ENCODE results near the gene GREB1.

GREB1 gene

GRCh38 chr2:11568436-11568835 lies 34.6 kb downstream of the GREB1 start:
- Mint-ChIP-seq H3K4me3 (no peak overlapping the region), H3K4me1 (no peaks in the 10 kb centered on the region), H3K9me3 (no peaks in the 10 kb centered on the region), H3K36me3 (no peaks in the 10 kb centered on the region), H3K27me3 (peaks cover 3 to 14% of the 10 kb centered on the region in 2 donors), H3K27ac (no peak overlapping the region)
- DNase-seq (no peak), ATAC-seq (replicated peaks) (no peak)

GRCh38 chr2:11569636-11570035 lies 35.8 kb downstream of the GREB1 start:
- no peaks in the 10 kb centered on the region for H3K9me3 Mint-ChIP-seq
- no peak overlapping the region for H3K27ac Mint-ChIP-seq
- ATAC-seq (replicated peaks), result no peak
- H3K27me3 Mint-ChIP-seq, result peaks cover 3 to 14% of the 10 kb centered on the region in 2 donors
- H3K4me1 Mint-ChIP-seq, result no peaks in the 10 kb centered on the region
- no peak overlapping the region for H3K4me3 Mint-ChIP-seq
- DNase-seq, result no peak
- no peaks in the 10 kb centered on the region for H3K36me3 Mint-ChIP-seq

- Mint-ChIP-seq H3K9me3 (no peaks in the 10 kb centered on the region), H3K4me3 (no peak overlapping the region), H3K4me1 (no peaks in the 10 kb centered on the region), H3K36me3 (no peaks in the 10 kb centered on the region), H3K27ac (no peak overlapping the region), H3K27me3 (peaks cover 3 to 14% of the 10 kb centered on the region in 2 donors)
- ATAC-seq (replicated peaks) (no peak), DNase-seq (no peak)
Observed at GRCh38 chr2:11571170-11571569, 37.3 kb downstream of the GREB1 start.

- Mint-ChIP-seq H3K27ac (no peak overlapping the region), H3K36me3 (no peaks in the 10 kb centered on the region), H3K4me1 (no peaks in the 10 kb centered on the region), H3K4me3 (no peak overlapping the region), H3K27me3 (peaks cover 3 to 19% of the 10 kb centered on the region in 2 donors), H3K9me3 (no peaks in the 10 kb centered on the region)
- DNase-seq (no peak), ATAC-seq (replicated peaks) (no peak)
Observed at GRCh38 chr2:11572996-11573395, 39.2 kb downstream of the GREB1 start.

GRCh38 chr2:11573418-11574175 lies 39.8 kb downstream of the GREB1 start:
- Mint-ChIP-seq H3K9me3 (no peaks in the 10 kb centered on the region), H3K27ac (no peak overlapping the region), H3K27me3 (peaks cover 3 to 17% of the 10 kb centered on the region in 2 donors), H3K4me1 (no peaks in the 10 kb centered on the region), H3K36me3 (no peaks in the 10 kb centered on the region), H3K4me3 (no peak overlapping the region)
- DNase-seq, result no peak
- no peak for ATAC-seq (replicated peaks)

- Mint-ChIP-seq H3K36me3 (no peaks in the 10 kb centered on the region), H3K4me1 (no peaks in the 10 kb centered on the region), H3K27ac (no peak overlapping the region), H3K27me3 (peaks cover 3 to 14% of the 10 kb centered on the region in 2 donors), H3K9me3 (no peaks in the 10 kb centered on the region), H3K4me3 (no peak overlapping the region)
- DNase-seq (no peak), ATAC-seq (replicated peaks) (no peak)
Observed at GRCh38 chr2:11574176-11575046, 40.6 kb downstream of the GREB1 start.

GRCh38 chr2:11576398-11576797 lies 42.6 kb downstream of the GREB1 start:
- H3K27ac Mint-ChIP-seq, result no peak overlapping the region
- H3K4me3 Mint-ChIP-seq, result no peak overlapping the region
- peaks cover 0 to 4% of the 10 kb centered on the region in 2 donors for H3K4me1 Mint-ChIP-seq
- DNase-seq (no peak), ATAC-seq (replicated peaks) (no peak)
- H3K27me3 Mint-ChIP-seq, result peaks cover 0 to 21% of the 10 kb centered on the region in 2 donors
- peaks cover 0 to 5% of the 10 kb centered on the region in 2 donors for H3K9me3 Mint-ChIP-seq
- H3K36me3 Mint-ChIP-seq, result no peaks in the 10 kb centered on the region

- H3K9me3 Mint-ChIP-seq, result peaks cover 0 to 5% of the 10 kb centered on the region in 2 donors
- no peak overlapping the region for H3K4me3 Mint-ChIP-seq
- H3K27me3 Mint-ChIP-seq, result peaks cover 0 to 19% of the 10 kb centered on the region in 2 donors
- H3K4me1 Mint-ChIP-seq, result peaks cover 0 to 4% of the 10 kb centered on the region in 2 donors
- no peak for DNase-seq
- peak overlapping the region; percentile 72 for H3K27ac Mint-ChIP-seq
- H3K36me3 Mint-ChIP-seq, result no peaks in the 10 kb centered on the region
- ATAC-seq (replicated peaks), result no peak
Observed at GRCh38 chr2:11577101-11577883, 43.4 kb downstream of the GREB1 start.

- peaks cover 0 to 25% of the 10 kb centered on the region in 2 donors for H3K27me3 Mint-ChIP-seq
- no peak overlapping the region for H3K4me3 Mint-ChIP-seq
- peaks cover 0 to 4% of the 10 kb centered on the region in 2 donors for H3K4me1 Mint-ChIP-seq
- H3K27ac Mint-ChIP-seq, result no peak overlapping the region
- no peaks in the 10 kb centered on the region for H3K36me3 Mint-ChIP-seq
- ATAC-seq (replicated peaks) (no peak), DNase-seq (no peak)
- H3K9me3 Mint-ChIP-seq, result peaks cover 0 to 5% of the 10 kb centered on the region in 2 donors
Observed at GRCh38 chr2:11578081-11578948, 44.5 kb downstream of the GREB1 start.

- H3K27ac Mint-ChIP-seq, result no peak overlapping the region
- ATAC-seq (replicated peaks), result no peak
- peaks cover 3 to 25% of the 10 kb centered on the region in 2 donors for H3K27me3 Mint-ChIP-seq
- no peaks in the 10 kb centered on the region for H3K36me3 Mint-ChIP-seq
- H3K9me3 Mint-ChIP-seq, result peaks cover 0 to 5% of the 10 kb centered on the region in 2 donors
- no peak for DNase-seq
- peaks cover 7 to 9% of the 10 kb centered on the region in 2 donors for H3K4me1 Mint-ChIP-seq
- H3K4me3 Mint-ChIP-seq, result no peak overlapping the region
Observed at GRCh38 chr2:11578986-11579774, 45.3 kb downstream of the GREB1 start.

- Mint-ChIP-seq H3K9me3 (peaks cover 0 to 5% of the 10 kb centered on the region in 2 donors), H3K36me3 (no peaks in the 10 kb centered on the region), H3K27ac (peak overlapping the region; percentile 33), H3K4me1 (peaks cover 11 to 13% of the 10 kb centered on the region in 2 donors), H3K27me3 (peaks cover 3 to 25% of the 10 kb centered on the region in 2 donors), H3K4me3 (no peak overlapping the region)
- ATAC-seq (replicated peaks) (no peak), DNase-seq (no peak)
Observed at GRCh38 chr2:11579867-11580659, 46.2 kb downstream of the GREB1 start.

GRCh38 chr2:11580697-11581096 lies 46.9 kb downstream of the GREB1 start:
- peaks cover 5 to 28% of the 10 kb centered on the region in 2 donors for H3K27me3 Mint-ChIP-seq
- peaks cover 11 to 13% of the 10 kb centered on the region in 2 donors for H3K4me1 Mint-ChIP-seq
- H3K27ac Mint-ChIP-seq, result peak overlapping the region; percentile 10
- DNase-seq, result no peak
- peaks cover 0 to 5% of the 10 kb centered on the region in 2 donors for H3K9me3 Mint-ChIP-seq
- no peaks in the 10 kb centered on the region for H3K36me3 Mint-ChIP-seq
- no peak overlapping the region for H3K4me3 Mint-ChIP-seq
- ATAC-seq (replicated peaks), result no peak
